HEK293 (cell line): ENCODE measurements around the gene CPXM1.
A peak's percentile ranks its signal among the peaks of the same experiment; 100 is the strongest.

Experiments used
- CTCF ChIA-PET: fragments of 350-600 bp; formaldehyde crosslinking; extraction: SDS; loops from one replicate; lab custom pipeline; 2021; ENCODE audit warnings: antibody characterized with exemption; lab: Yijun Ruan, JAX
- POLR2A ChIA-PET: fragments of 300-600 bp; formaldehyde crosslinking; extraction: SDS; loops from one replicate; lab custom pipeline; 2020; ENCODE audit warnings: antibody characterized with exemption, inconsistent platforms; lab: Yijun Ruan, JAX
- H3K27ac ChIP-seq: fragments of 200-500 bp; sonication (Bioruptor generic); 2 replicates; pipeline ENCODE4 v1.5.1; 2014; ENCODE audit warnings: low read depth, low read length, control low read depth, inconsistent platforms; ENCODE audit errors: extremely low read depth
- H3K36me3 ChIP-seq, 2 experiments: fragments of 200-500 bp in 1 of 2; sonication (Bioruptor generic) in 1 of 2; 1 replicate in 1 of 2; 2 replicates in 1 of 2; pipeline ENCODE4 v1.5.1; 2014 to 2017; ENCODE audit warnings: inconsistent platforms in 2 of 2, low read length in 2 of 2; ENCODE audit not compliant: control insufficient read depth in 2 of 2, insufficient read depth in 1 of 2
- H3K4me1 ChIP-seq: fragments of 200-500 bp; sonication (Bioruptor generic); 2 replicates; pipeline ENCODE4 v1.5.1; 2014; ENCODE audit warnings: mild to moderate bottlenecking, low read length, inconsistent platforms; ENCODE audit not compliant: control insufficient read depth, insufficient read depth
- H3K4me3 ChIP-seq: 2 replicates; pipeline ENCODE4 v1.5.1; 2011; ENCODE audit warnings: low read depth, mild to moderate bottlenecking, control low read depth, low read length, moderate library complexity
- H3K9me3 ChIP-seq: fragments of 200-500 bp; sonication (Bioruptor generic); 2 replicates; pipeline ENCODE4 v1.5.1; 2014; ENCODE audit warnings: low read depth, low read length, inconsistent platforms; ENCODE audit not compliant: control insufficient read depth, insufficient read depth
- GLI2 ChIP-seq: fragments of 450-650 bp; formaldehyde crosslinking; IDR thresholded peaks from 2 replicates; pipeline ENCODE4; 2017; ENCODE audit warnings: missing biosample characterization, missing genetic modification characterization, low read depth, borderline replicate concordance
- IKZF3 ChIP-seq: fragments of 450-650 bp; IDR thresholded peaks from 2 replicates; pipeline ENCODE4 v1.5.0; 2018; ENCODE audit warnings: missing biosample characterization, mild to moderate bottlenecking, missing genetic modification characterization, moderate library complexity
- OVOL3 ChIP-seq: fragments of 450-650 bp; formaldehyde crosslinking; IDR thresholded peaks from 2 replicates; pipeline ENCODE4 v1.5.1; 2016; ENCODE audit warnings: missing biosample characterization, missing genetic modification characterization
- PRDM1 ChIP-seq: fragments of 450-650 bp; formaldehyde crosslinking; IDR thresholded peaks from 2 replicates; pipeline ENCODE4; 2016; ENCODE audit warnings: missing biosample characterization, missing genetic modification characterization
- SCRT1 ChIP-seq: fragments of 450-650 bp; formaldehyde crosslinking; IDR thresholded peaks from 2 replicates; pipeline ENCODE4 v1.5.1; 2016; ENCODE audit warnings: missing biosample characterization, missing genetic modification characterization, borderline replicate concordance
- SP2 ChIP-seq: fragments of 450-650 bp; formaldehyde crosslinking; IDR thresholded peaks from 2 replicates; pipeline ENCODE4 v1.5.1; 2016; ENCODE audit warnings: missing biosample characterization, missing genetic modification characterization
- YY1 ChIP-seq: fragments of 450-650 bp; formaldehyde crosslinking; IDR thresholded peaks from 2 replicates; pipeline ENCODE4 v1.5.1; 2018; ENCODE audit warnings: missing biosample characterization, missing genetic modification characterization
- ZBTB49 ChIP-seq: fragments of 450-650 bp; formaldehyde crosslinking; IDR thresholded peaks from 2 replicates; pipeline ENCODE4 v1.5.1; 2016; ENCODE audit warnings: missing biosample characterization, missing genetic modification characterization, low read depth
- ZFP41 ChIP-seq: fragments of 450-650 bp; formaldehyde crosslinking; IDR thresholded peaks from 2 replicates; pipeline ENCODE4 v1.5.1; 2016; ENCODE audit warnings: missing biosample characterization, missing genetic modification characterization, borderline replicate concordance
- ZFP69B ChIP-seq: fragments of 450-650 bp; formaldehyde crosslinking; IDR thresholded peaks from 2 replicates; pipeline ENCODE4 v1.5.1; 2016; ENCODE audit warnings: missing biosample characterization, missing genetic modification characterization
- ZNF138 ChIP-seq: fragments of 450-650 bp; formaldehyde crosslinking; IDR thresholded peaks from 2 replicates; pipeline ENCODE4 v1.5.1; 2016; ENCODE audit warnings: missing biosample characterization, missing genetic modification characterization, borderline replicate concordance
- ZNF140 ChIP-seq: fragments of 450-650 bp; formaldehyde crosslinking; IDR thresholded peaks from 2 replicates; pipeline ENCODE4 v1.5.1; 2016; ENCODE audit warnings: missing biosample characterization, missing genetic modification characterization
- ZNF184 ChIP-seq: fragments of 450-650 bp; IDR thresholded peaks from 2 replicates; pipeline ENCODE4 v1.5.1; 2018; ENCODE audit warnings: missing biosample characterization, mild to moderate bottlenecking, missing genetic modification characterization
- ZNF2 ChIP-seq: fragments of 450-650 bp; formaldehyde crosslinking; IDR thresholded peaks from 2 replicates; pipeline ENCODE4 v1.5.1; 2016; ENCODE audit warnings: missing biosample characterization, missing genetic modification characterization
- ZNF202 ChIP-seq: fragments of 450-650 bp; formaldehyde crosslinking; IDR thresholded peaks from 2 replicates; pipeline ENCODE4 v1.5.1; 2016; ENCODE audit warnings: missing biosample characterization, missing genetic modification characterization, borderline replicate concordance
- ZNF248 ChIP-seq: fragments of 450-650 bp; formaldehyde crosslinking; IDR thresholded peaks from 2 replicates; pipeline ENCODE4 v1.5.1; 2017; ENCODE audit warnings: missing biosample characterization, missing genetic modification characterization
- ZNF311 ChIP-seq: fragments of 450-650 bp; formaldehyde crosslinking; IDR thresholded peaks from 2 replicates; pipeline ENCODE4 v1.5.1; 2017; ENCODE audit warnings: missing biosample characterization, missing genetic modification characterization, borderline replicate concordance
- ZNF404 ChIP-seq: fragments of 450-650 bp; formaldehyde crosslinking; IDR thresholded peaks from 2 replicates; pipeline ENCODE4 v1.5.1; 2017; ENCODE audit warnings: missing biosample characterization, missing genetic modification characterization
- ZNF433 ChIP-seq: fragments of 450-650 bp; formaldehyde crosslinking; IDR thresholded peaks from 2 replicates; pipeline ENCODE4 v1.5.1; 2016; ENCODE audit warnings: missing biosample characterization, missing genetic modification characterization, low read depth
- ZNF514 ChIP-seq: fragments of 450-650 bp; formaldehyde crosslinking; IDR thresholded peaks from 2 replicates; pipeline ENCODE4 v1.5.1; 2016; ENCODE audit warnings: missing biosample characterization, missing genetic modification characterization
- ZNF704 ChIP-seq: fragments of 450-650 bp; formaldehyde crosslinking; IDR thresholded peaks from 2 replicates; pipeline ENCODE4 v1.5.1; 2016; ENCODE audit warnings: missing biosample characterization, missing genetic modification characterization
- ZNF843 ChIP-seq: fragments of 450-650 bp; formaldehyde crosslinking; IDR thresholded peaks from 2 replicates; pipeline ENCODE4 v1.5.1; 2016; ENCODE audit warnings: missing biosample characterization, missing genetic modification characterization
- TF ChIP-seq, protein P1 (sequence below): fragments of 450-650 bp; formaldehyde crosslinking; IDR thresholded peaks from 2 replicates; pipeline ENCODE4 v1.5.1; 2016; ENCODE audit warnings: missing biosample characterization, missing genetic modification characterization
- TF ChIP-seq, protein P2 (sequence below): fragments of 450-650 bp; formaldehyde crosslinking; IDR thresholded peaks from 2 replicates; pipeline ENCODE4 v1.5.1; 2016; ENCODE audit warnings: missing biosample characterization, missing genetic modification characterization
- TF ChIP-seq, protein P3 (sequence below): fragments of 450-650 bp; formaldehyde crosslinking; IDR thresholded peaks from 2 replicates; pipeline ENCODE4 v1.5.1; 2017; ENCODE audit warnings: missing biosample characterization, mild to moderate bottlenecking, missing genetic modification characterization, moderate library complexity

The CPXM1 gene

GRCh38 chr20:2751347-2751877 is 49.0 kb downstream of the CPXM1 start:
- Histone ChIP-seq H3K27ac (no peak overlapping the region), H3K9me3 (no peaks in the 10 kb centered on the region), H3K4me3 (no peak overlapping the region), H3K36me3 (no peaks in the 10 kb centered on the region), H3K4me1 (peaks cover 3% of the 10 kb centered on the region)
- CTCF ChIA-PET: interaction anchor here (0.5 to 9.8 kb wide), 8 partner anchors 11 to 617 kb away, joined by 3 to 159 read pairs (median 4); partner anchors contain the start of gene C20orf141
- TF ChIP-seq ZFP69B (no peak), ZFP41 (tag by site-specific recombination) (no peak), ZNF140 (no peak), ZNF514 (tag by site-specific recombination) (no peak), SCRT1 (tag by site-specific recombination) (no peak), ZNF843 (no peak), ZNF184 (tag by site-specific recombination) (no peak), ZNF311 (tag by site-specific recombination) (no peak), OVOL3 (no peak), ZNF202 (no peak), ZNF248 (tag by site-specific recombination) (no peak), PRDM1 (tag by site-specific recombination) (no peak), ZNF433 (tag by site-specific recombination) (no peak), ZNF704 (no peak), GLI2 (no peak), ZNF404 (tag by site-specific recombination) (no peak), ZNF2 (no peak), YY1 (tag by site-specific recombination) (no peak)
- TF ChIP-seq, protein P1, sequence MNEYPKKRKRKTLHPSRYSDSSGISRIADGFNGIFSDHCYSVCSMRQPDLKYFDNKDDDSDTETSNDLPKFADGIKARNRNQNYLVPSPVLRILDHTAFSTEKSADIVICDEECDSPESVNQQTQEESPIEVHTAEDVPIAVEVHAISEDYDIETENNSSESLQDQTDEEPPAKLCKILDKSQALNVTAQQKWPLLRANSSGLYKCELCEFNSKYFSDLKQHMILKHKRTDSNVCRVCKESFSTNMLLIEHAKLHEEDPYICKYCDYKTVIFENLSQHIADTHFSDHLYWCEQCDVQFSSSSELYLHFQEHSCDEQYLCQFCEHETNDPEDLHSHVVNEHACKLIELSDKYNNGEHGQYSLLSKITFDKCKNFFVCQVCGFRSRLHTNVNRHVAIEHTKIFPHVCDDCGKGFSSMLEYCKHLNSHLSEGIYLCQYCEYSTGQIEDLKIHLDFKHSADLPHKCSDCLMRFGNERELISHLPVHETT: no peak
- POLR2A ChIA-PET: no interaction called here

GRCh38 chr20:2750491-2751251 is 49.8 kb downstream of the CPXM1 start:
- no peak overlapping the region for H3K4me3 ChIP-seq
- CTCF ChIA-PET: no interaction called here
- POLR2A ChIA-PET: no interaction called here
- TF ChIP-seq ZNF138 (tag by site-specific recombination) (no peak), SCRT1 (tag by site-specific recombination) (no peak), ZFP69B (no peak), SP2 (tag by site-specific recombination) (peak; percentile 3; the same call in 1 of the 2 replicates), IKZF3 (tag by site-specific recombination) (no peak), ZBTB49 (tag by site-specific recombination) (no peak)
- TF ChIP-seq, protein P2, sequence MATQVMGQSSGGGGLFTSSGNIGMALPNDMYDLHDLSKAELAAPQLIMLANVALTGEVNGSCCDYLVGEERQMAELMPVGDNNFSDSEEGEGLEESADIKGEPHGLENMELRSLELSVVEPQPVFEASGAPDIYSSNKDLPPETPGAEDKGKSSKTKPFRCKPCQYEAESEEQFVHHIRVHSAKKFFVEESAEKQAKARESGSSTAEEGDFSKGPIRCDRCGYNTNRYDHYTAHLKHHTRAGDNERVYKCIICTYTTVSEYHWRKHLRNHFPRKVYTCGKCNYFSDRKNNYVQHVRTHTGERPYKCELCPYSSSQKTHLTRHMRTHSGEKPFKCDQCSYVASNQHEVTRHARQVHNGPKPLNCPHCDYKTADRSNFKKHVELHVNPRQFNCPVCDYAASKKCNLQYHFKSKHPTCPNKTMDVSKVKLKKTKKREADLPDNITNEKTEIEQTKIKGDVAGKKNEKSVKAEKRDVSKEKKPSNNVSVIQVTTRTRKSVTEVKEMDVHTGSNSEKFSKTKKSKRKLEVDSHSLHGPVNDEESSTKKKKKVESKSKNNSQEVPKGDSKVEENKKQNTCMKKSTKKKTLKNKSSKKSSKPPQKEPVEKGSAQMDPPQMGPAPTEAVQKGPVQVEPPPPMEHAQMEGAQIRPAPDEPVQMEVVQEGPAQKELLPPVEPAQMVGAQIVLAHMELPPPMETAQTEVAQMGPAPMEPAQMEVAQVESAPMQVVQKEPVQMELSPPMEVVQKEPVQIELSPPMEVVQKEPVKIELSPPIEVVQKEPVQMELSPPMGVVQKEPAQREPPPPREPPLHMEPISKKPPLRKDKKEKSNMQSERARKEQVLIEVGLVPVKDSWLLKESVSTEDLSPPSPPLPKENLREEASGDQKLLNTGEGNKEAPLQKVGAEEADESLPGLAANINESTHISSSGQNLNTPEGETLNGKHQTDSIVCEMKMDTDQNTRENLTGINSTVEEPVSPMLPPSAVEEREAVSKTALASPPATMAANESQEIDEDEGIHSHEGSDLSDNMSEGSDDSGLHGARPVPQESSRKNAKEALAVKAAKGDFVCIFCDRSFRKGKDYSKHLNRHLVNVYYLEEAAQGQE (tag by site-specific recombination): no peak
- TF ChIP-seq, protein P3, sequence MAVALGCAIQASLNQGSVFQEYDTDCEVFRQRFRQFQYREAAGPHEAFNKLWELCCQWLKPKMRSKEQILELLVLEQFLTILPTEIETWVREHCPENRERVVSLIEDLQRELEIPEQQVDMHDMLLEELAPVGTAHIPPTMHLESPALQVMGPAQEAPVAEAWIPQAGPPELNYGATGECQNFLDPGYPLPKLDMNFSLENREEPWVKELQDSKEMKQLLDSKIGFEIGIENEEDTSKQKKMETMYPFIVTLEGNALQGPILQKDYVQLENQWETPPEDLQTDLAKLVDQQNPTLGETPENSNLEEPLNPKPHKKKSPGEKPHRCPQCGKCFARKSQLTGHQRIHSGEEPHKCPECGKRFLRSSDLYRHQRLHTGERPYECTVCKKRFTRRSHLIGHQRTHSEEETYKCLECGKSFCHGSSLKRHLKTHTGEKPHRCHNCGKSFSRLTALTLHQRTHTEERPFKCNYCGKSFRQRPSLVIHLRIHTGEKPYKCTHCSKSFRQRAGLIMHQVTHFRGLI (tag by site-specific recombination): no peak

More at GRCh38 chr20:2750491-2751251, 49.8 kb downstream of the CPXM1 start:
- Histone ChIP-seq H3K36me3 (no peaks in the 10 kb centered on the region), H3K27ac (no peak overlapping the region), H3K4me1 (peaks cover 3% of the 10 kb centered on the region), H3K9me3 (no peaks in the 10 kb centered on the region)
